GM12864 (cell line): Measurements from ENCODE around the gene S100A9.

ENCODE experiments used
- DNase-seq: peaks from one replicate; pipeline ENCODE4 v3.0.0-alpha.2; 2011; ENCODE audit warnings: low read depth
- H3K4me3 ChIP-seq: 2 replicates; pipeline ENCODE4 v1.5.1; 2011; ENCODE audit warnings: mild to moderate bottlenecking, low read depth, low read length, control low read depth
- TF ChIP-seq, protein P1 (sequence below): IDR thresholded peaks from 2 replicates; pipeline ENCODE4 v1.5.1; 2011; ENCODE audit warnings: low read depth, mild to moderate bottlenecking, moderate library complexity, low read length, control low read depth, inconsistent platforms; ENCODE audit errors: missing control alignments

Gene S100A9

DNA sequence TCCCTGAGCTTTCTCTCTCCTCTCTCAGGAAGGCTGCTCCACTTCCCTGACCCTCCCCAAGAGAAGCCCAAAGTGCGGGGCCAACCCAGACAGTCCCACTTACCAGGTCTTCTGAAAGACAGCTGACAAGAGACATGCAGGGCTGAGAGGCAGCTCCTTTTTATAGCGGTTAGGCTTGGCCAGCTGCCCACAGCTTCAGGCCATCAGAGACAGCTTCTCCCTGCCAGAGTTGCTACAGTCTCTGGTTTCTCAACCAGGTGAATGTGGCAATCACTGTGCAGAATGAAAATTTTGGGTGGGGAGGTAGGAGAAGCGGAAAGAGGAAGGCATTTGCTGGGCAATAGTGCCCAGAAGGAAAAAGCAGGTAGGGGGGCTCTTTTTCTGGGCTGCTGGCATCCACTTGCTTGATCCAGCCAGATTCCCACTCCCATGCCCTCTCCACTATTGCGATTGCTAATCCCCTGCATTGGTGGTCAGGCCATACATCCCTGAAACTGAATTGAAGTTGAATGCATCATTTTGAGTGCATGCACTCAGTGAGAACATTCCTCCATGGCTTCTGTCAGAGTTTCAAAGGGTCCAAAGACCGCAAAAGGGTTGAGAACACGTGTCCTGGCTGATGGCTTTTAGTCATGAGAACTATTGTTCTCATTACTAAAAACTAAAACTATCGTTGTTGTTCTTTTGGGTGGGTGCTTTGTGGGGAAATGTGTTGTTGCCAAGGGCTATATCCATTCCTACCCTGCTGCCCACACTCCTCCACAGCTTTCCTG, 33.5 kb downstream of the S100A9 start, which contains the start of gene S100A8:
Gene S100A8, minus strand, starts transcription at position 136 of the 773 bp plus-strand sequence. CDS start 538 bp downstream, outside the sequence.
- no peak for DNase-seq
- no peak within 1 kb of the TSS for H3K4me3 ChIP-seq
- TF ChIP-seq, protein P1, sequence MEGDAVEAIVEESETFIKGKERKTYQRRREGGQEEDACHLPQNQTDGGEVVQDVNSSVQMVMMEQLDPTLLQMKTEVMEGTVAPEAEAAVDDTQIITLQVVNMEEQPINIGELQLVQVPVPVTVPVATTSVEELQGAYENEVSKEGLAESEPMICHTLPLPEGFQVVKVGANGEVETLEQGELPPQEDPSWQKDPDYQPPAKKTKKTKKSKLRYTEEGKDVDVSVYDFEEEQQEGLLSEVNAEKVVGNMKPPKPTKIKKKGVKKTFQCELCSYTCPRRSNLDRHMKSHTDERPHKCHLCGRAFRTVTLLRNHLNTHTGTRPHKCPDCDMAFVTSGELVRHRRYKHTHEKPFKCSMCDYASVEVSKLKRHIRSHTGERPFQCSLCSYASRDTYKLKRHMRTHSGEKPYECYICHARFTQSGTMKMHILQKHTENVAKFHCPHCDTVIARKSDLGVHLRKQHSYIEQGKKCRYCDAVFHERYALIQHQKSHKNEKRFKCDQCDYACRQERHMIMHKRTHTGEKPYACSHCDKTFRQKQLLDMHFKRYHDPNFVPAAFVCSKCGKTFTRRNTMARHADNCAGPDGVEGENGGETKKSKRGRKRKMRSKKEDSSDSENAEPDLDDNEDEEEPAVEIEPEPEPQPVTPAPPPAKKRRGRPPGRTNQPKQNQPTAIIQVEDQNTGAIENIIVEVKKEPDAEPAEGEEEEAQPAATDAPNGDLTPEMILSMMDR = no peak

DNA sequence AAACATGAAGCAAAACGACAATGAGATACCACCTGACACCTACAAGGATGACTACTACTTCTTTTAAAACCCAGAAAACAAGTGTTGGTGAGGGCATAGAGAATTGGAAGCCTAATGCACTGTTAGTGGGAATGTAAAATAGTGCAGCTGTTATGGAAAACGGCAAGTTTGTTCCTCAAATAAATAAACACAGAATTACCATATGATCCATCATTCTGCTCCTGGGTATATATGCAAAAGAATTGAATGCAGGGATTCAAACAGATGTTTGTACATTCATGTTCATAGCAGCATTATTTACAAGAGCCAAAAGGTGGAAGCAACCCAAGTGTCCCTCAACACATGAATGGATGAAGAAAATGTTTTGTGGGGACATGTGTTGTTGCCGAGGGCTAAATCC, 34.6 kb downstream of the S100A9 start:
- no peak overlapping the region for H3K4me3 ChIP-seq
- no peak for DNase-seq
- TF ChIP-seq, protein P1 = no peak

DNA sequence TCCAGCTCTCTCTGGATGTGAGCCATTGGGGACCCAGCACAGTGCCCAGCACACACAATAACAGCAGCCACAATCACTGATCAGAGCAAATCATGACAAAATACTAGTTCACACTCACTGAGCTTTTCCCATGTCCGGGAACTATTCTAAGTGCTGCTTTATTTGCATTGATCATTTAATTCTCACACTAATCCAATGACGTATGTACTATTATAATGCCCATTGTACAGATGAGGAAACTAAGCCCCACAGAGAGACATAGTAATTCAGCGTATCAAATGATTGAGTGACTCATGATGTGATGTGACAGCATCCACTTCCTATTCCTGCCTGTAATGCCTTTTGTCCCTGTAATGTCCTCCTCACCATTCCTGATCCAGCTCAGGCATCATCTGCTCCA, 35.2 kb downstream of the S100A9 start:
- DNase-seq = no peak
- TF ChIP-seq, protein P1 = no peak
- H3K4me3 ChIP-seq = no peak overlapping the region

DNA sequence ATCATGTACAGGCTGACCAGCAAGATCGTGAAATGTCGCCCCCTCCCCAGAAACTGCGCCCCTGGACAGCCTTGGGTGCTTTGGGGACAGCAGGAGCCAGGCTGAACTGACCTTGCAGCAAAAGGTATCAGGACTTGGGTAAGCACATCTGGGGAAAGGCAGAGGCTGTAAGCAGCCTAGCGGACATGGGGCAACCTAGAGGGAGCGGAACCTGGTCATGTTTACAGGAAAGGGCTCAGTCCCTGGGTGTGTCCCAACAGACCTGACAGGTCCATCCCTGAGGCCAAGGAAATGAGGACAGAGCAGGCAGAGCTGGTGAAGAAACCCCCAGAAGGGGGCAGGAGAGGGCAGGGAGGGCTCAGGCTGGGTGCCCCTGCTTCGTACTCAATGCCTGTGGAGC, 36.3 kb downstream of the S100A9 start:
- TF ChIP-seq, protein P1 = peak; percentile 5
- no peak overlapping the region for H3K4me3 ChIP-seq
- DNase-seq = no peak

DNA sequence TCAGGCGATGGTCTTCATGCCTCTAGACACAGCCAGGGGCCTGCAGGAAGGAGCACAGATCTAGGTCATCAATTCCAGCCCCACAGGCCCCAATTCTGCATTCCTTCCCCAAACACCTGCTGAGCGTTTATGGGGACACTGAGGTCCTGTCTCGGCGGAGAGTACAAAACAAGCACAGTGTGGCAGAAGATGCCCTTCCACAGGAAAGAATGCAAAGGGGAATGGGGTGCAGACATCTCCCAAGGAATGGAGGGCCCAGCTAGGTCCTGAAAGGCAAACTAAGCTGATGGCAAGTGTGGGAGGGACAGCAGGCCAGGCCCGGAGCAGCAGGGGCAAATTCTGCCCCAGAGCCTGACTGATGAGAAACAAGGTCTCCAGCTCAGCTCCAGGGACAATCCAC, 36.7 kb downstream of the S100A9 start:
- no peak overlapping the region for H3K4me3 ChIP-seq
- no peak for DNase-seq
- TF ChIP-seq, protein P1 = no peak

DNA sequence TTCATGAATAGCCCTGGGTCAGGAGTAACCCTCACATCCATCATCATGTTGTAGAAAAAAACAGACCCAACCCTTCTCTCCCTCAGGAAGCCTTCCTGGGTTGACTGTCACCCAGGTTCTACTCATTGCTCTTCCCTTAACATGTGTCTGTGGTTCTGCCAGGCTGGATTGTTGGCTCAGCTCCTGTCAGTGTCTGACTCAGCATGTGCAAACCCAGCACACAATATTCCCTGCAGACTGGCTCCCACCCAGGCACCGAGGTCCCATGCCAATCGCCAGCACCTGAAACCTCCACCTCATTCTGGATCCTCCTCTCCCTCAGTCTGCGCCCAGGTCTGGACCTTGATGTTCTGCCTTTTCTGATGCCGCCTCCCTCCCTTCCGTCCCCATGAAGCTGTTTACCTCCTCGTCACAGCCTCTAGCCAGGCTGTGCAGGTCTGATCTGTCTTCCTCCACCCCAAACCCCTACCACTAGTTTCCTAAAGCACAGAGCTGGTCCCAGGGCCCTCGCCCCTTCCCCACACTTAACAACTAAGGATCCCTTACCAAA, 37.6 kb downstream of the S100A9 start:
- TF ChIP-seq, protein P1 = no peak
- H3K4me3 ChIP-seq = no peak overlapping the region
- DNase-seq = no peak
